GM23248 (cell line): Measurements from ENCODE around the gene CLDN24. TPM values are rescaled to one million over a fixed set of nuclear protein-coding genes. Genes with fewer than 3 reads are reported as not detected.

Experiments
- DNase-seq: peaks from one replicate; pipeline ENCODE4 v3.0.0-alpha.2; 2015
- H2AFZ ChIP-seq: fragments of 200-600 bp; sonication (generic); 2 replicates; pipeline ENCODE4 v1.6.1; 2016; ENCODE audit warnings: antibody characterized with exemption
- H3F3A ChIP-seq: fragments of 200-600 bp; sonication (generic); 2 replicates; pipeline ENCODE4 v1.6.1; 2016; ENCODE audit warnings: mild to moderate bottlenecking, antibody characterized with exemption, mixed run types; ENCODE audit not compliant: insufficient read depth
- H3K27ac ChIP-seq: fragments of 200-600 bp; sonication (generic); 2 replicates; pipeline ENCODE4 v1.5.1; 2016; ENCODE audit warnings: mild to moderate bottlenecking
- H3K27me3 ChIP-seq: fragments of 200-600 bp; sonication (generic); replicated peaks from 2 replicates; pipeline ENCODE4 v1.6.1; 2016; ENCODE audit warnings: mild to moderate bottlenecking; ENCODE audit not compliant: insufficient read depth
- H3K36me3 ChIP-seq: fragments of 200-600 bp; sonication (generic); 2 replicates; pipeline ENCODE4 v1.6.1; 2016; ENCODE audit warnings: low read depth, mild to moderate bottlenecking
- H3K4me1 ChIP-seq: fragments of 200-600 bp; sonication (generic); 2 replicates; pipeline ENCODE4 v1.6.1; 2016; ENCODE audit warnings: mild to moderate bottlenecking; ENCODE audit not compliant: insufficient read depth
- H3K4me2 ChIP-seq: fragments of 200-600 bp; sonication (generic); one replicate; pipeline ENCODE4 v1.6.1; 2016; ENCODE audit warnings: mild to moderate bottlenecking; ENCODE audit not compliant: unreplicated experiment
- H3K4me3 ChIP-seq: fragments of 200-600 bp; sonication (generic); 2 replicates; pipeline ENCODE4 v1.5.1; 2016; ENCODE audit warnings: mild to moderate bottlenecking
- H3K79me2 ChIP-seq: fragments of 200-600 bp; sonication (generic); 2 replicates; pipeline ENCODE4 v1.6.1; 2016; ENCODE audit warnings: mild to moderate bottlenecking; ENCODE audit not compliant: insufficient read depth
- H3K9ac ChIP-seq: fragments of 200-600 bp; sonication (generic); 2 replicates; pipeline ENCODE4 v1.6.1; 2016; ENCODE audit warnings: mild to moderate bottlenecking
- H3K9me2 ChIP-seq: fragments of 200-600 bp; sonication (generic); 2 replicates; pipeline ENCODE4 v1.6.1; 2016; ENCODE audit warnings: mixed run types, mild to moderate bottlenecking, moderate library complexity; ENCODE audit not compliant: insufficient read depth
- H3K9me3 ChIP-seq: fragments of 200-600 bp; sonication (generic); one replicate; pipeline ENCODE4 v1.6.1; 2017; ENCODE audit warnings: low read depth
- H4K20me1 ChIP-seq: fragments of 200-600 bp; sonication (generic); 2 replicates; pipeline ENCODE4 v1.6.0; 2016; ENCODE audit not compliant: insufficient read depth
- EZH2 ChIP-seq: fragments of 200-600 bp; sonication (generic); IDR thresholded peaks from 2 replicates; pipeline ENCODE4 v1.6.1; 2018; ENCODE audit warnings: antibody characterized with exemption, mild to moderate bottlenecking; ENCODE audit not compliant: insufficient read depth, poor library complexity, severe bottlenecking
- EZH2phosphoT487 ChIP-seq: fragments of 200-600 bp; sonication (generic); IDR thresholded peaks from 2 replicates; pipeline ENCODE4 v1.6.1; 2018; ENCODE audit warnings: antibody characterized with exemption, moderate library complexity, mild to moderate bottlenecking, low read depth; ENCODE audit not compliant: insufficient read depth
- WGBS, 2 experiments: methylation state at CpG; one replicate each; pipeline ENCODE4 v1.1.6; 2015 to 2017; ENCODE audit warnings: low lambda C conversion rate in 2 of 2, low coverage in 1 of 2; ENCODE audit errors: missing lambda C conversion rate in 2 of 2; 5-methylcytosine and 5-hydroxymethylcytosine counted together
- in situ Hi-C: fragments of 300-500 bp; cut with MboI; formaldehyde crosslinking; loops from 2 replicates; pipeline ENCODE4 v1.15.0; 2020
- polyA plus RNA-seq: library from polyadenylated mRNA; unstranded; fragments of >200 nt; fragmentation: Nextera tagmentation; extraction: Ambion mirVana; gene quantifications from 2 replicates; pipeline ENCODE4 v1.2.1, GENCODE V29; 2016
- total RNA-seq: library from RNA; depleted of rRNA; stranded (reverse); fragments of >200 nt; shearing (Covaris generic); gene quantifications from 2 replicates; pipeline ENCODE4 v1.2.3, GENCODE V29; 2014; rRNA removed

Gene CLDN24
- total RNA-seq (0.51 TPM in 1 of 2 replicates, not detected in the other), polyA plus RNA-seq (not detected in 2 replicates)

DNA sequence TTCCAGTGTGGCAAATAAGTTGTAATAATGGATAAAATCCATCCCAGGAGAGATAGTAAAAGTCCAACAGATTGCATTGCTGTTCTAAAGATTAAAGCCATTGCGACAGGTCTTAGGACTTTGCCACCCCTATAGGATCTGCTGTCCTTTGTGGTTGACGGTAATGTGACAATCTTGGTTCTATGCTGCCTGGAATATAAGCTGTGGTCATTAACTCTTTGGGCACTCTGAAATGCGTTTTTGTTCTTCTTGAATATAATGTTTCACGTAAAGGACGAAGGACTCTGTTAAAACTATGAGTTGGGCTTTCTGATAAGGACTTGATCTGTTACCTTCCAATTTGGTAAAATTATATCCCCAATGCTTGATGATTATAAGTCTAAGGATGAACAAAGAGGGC lies at the start of gene CLDN24:
CLDN24 (minus strand) TSS at position 101 of the 400 bp plus-strand sequence; CDS start at position 101, 0 bp downstream.
- no peak within 1 kb of the TSS for H3K4me3 ChIP-seq
- no peak within 1 kb of the TSS for H3K27ac ChIP-seq
- peaks cover 28% of the 10 kb centered on the region for H3K36me3 ChIP-seq
- no peaks in the 10 kb centered on the region for H3K9me3 ChIP-seq
- H3K27me3 ChIP-seq = no peaks in the 10 kb centered on the region
- in situ Hi-C loops = no loop called here
- WGBS, 2 experiments = 92 to 96% methylated on average over 5 of the region's 5 CpGs
- DNase-seq = no peak
- H4K20me1 ChIP-seq = no peaks in the 10 kb centered on the region
- no peak within 1 kb of the TSS for H2AFZ ChIP-seq
- H3K79me2 ChIP-seq = no peaks in the 10 kb centered on the region
- no peak for TF ChIP-seq EZH2phosphoT487
- TF ChIP-seq EZH2 = no peak
- H3K4me2 ChIP-seq = no peak within 1 kb of the TSS
- H3K9ac ChIP-seq = no peak within 1 kb of the TSS
- no peaks in the 10 kb centered on the region for H3K4me1 ChIP-seq
- H3F3A ChIP-seq = peaks cover 19% of the 10 kb centered on the region
- no peaks in the 10 kb centered on the region for H3K9me2 ChIP-seq

GRCh38 chr4:183370786-183371185 lies 48.6 kb upstream of the CLDN24 start:
- WGBS, 2 experiments = 54 to 56% methylated on average over 12 of the region's 12 CpGs
- Histone ChIP-seq H3K36me3 (no peaks in the 10 kb centered on the region), H3K4me1 (no peaks in the 10 kb centered on the region)

GRCh38 chr4:183369073-183369472 lies 46.8 kb upstream of the CLDN24 start:
- Histone ChIP-seq H3K27ac (no peak overlapping the region), H3K4me1 (no peaks in the 10 kb centered on the region), H3K79me2 (no peaks in the 10 kb centered on the region), H4K20me1 (no peaks in the 10 kb centered on the region), H2AFZ (no peak overlapping the region), H3K9ac (no peak overlapping the region), H3K4me2 (no peak overlapping the region), H3K4me3 (no peak overlapping the region), H3F3A (no peaks in the 10 kb centered on the region), H3K36me3 (no peaks in the 10 kb centered on the region), H3K27me3 (no peaks in the 10 kb centered on the region), H3K9me2 (no peaks in the 10 kb centered on the region), H3K9me3 (no peaks in the 10 kb centered on the region)
- TF ChIP-seq EZH2phosphoT487 (no peak), EZH2 (no peak)
- WGBS, 2 experiments = 70 to 76% methylated on average over 8 of the region's 8 CpGs
- in situ Hi-C loops = no loop called here
- no peak for DNase-seq

More at GRCh38 chr4:183370786-183371185, 48.6 kb upstream of the CLDN24 start:
- in situ Hi-C loops = no loop called here
- Histone ChIP-seq H2AFZ (no peak overlapping the region), H3K9me2 (no peaks in the 10 kb centered on the region), H3K27me3 (no peaks in the 10 kb centered on the region), H3K4me2 (no peak overlapping the region), H3F3A (no peaks in the 10 kb centered on the region), H3K79me2 (no peaks in the 10 kb centered on the region), H4K20me1 (no peaks in the 10 kb centered on the region), H3K9ac (no peak overlapping the region), H3K4me3 (no peak overlapping the region), H3K27ac (no peak overlapping the region), H3K9me3 (no peaks in the 10 kb centered on the region)
- TF ChIP-seq EZH2phosphoT487 (no peak), EZH2 (no peak)
- DNase-seq = no peak

- in situ Hi-C loops = no loop called here
- H3K79me2 ChIP-seq = no peaks in the 10 kb centered on the region
- no peaks in the 10 kb centered on the region for H3K9me3 ChIP-seq
- H3K9ac ChIP-seq = no peak overlapping the region
- no peaks in the 10 kb centered on the region for H3K27me3 ChIP-seq
- DNase-seq = no peak
- H3K27ac ChIP-seq = no peak overlapping the region
- no peaks in the 10 kb centered on the region for H3K36me3 ChIP-seq
- no peaks in the 10 kb centered on the region for H4K20me1 ChIP-seq
- H3K9me2 ChIP-seq = no peaks in the 10 kb centered on the region
- no peaks in the 10 kb centered on the region for H3K4me1 ChIP-seq
- no peak for TF ChIP-seq EZH2phosphoT487
- no peak for TF ChIP-seq EZH2
- H2AFZ ChIP-seq = no peak overlapping the region
- no peak overlapping the region for H3K4me2 ChIP-seq
- H3F3A ChIP-seq = peaks cover under 1% of the 10 kb centered on the region; the same call in 1 of the 2 replicates
- WGBS, 2 experiments = 90% methylated on average over 16 of the region's 16 CpGs
- H3K4me3 ChIP-seq = no peak overlapping the region
These were observed 44.1 kb upstream of the CLDN24 start for GRCh38 chr4:183366206-183366835.

DNA sequence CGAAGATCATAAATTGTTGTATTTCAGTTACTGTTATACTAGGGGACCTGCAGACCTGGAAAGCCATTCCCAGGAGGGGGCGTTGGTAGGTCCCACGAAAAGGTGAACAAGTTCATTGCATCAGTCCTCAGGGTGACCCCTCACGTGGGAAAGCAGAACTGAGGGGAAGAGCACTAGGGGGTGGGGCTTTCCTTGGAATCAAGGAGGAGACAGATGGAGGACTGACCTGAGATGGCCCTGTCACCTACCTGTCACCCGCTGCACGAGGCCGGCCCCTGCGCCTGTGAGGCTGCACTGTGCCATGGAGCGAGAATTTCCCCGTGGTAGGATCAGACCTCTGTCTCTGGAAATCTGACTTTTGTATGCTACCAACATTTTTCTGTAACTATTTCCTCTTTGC lies 41.8 kb upstream of the CLDN24 start:
- Histone ChIP-seq H3K9me3 (no peaks in the 10 kb centered on the region), H3K4me2 (no peak overlapping the region), H2AFZ (no peak overlapping the region), H3K27me3 (no peaks in the 10 kb centered on the region), H3K9ac (no peak overlapping the region), H3K4me1 (peaks cover 15% of the 10 kb centered on the region), H3K4me3 (no peak overlapping the region), H3K79me2 (no peaks in the 10 kb centered on the region), H3K9me2 (no peaks in the 10 kb centered on the region), H4K20me1 (no peaks in the 10 kb centered on the region), H3K36me3 (no peaks in the 10 kb centered on the region), H3F3A (peaks cover 17% of the 10 kb centered on the region), H3K27ac (no peak overlapping the region)
- WGBS, 2 experiments = 87 to 90% methylated on average over 10 of the region's 10 CpGs
- in situ Hi-C loops = no loop called here
- TF ChIP-seq EZH2 = no peak
- no peak for TF ChIP-seq EZH2phosphoT487
- DNase-seq = no peak
